HG03354 (cell line): ENCODE data around the gene KIAA0753.

Experiments
- ATAC-seq: cut with Tn5 transposase; IDR thresholded peaks from one replicate; pipeline ENCODE4 v1.9.1; 2021; ENCODE audit warnings: mild to moderate bottlenecking; ENCODE audit not compliant: unreplicated experiment, poor library complexity, severe bottlenecking

Gene KIAA0753

GRCh38 chr17:6648181-6648580 lies 7.7 kb upstream of the KIAA0753 start:
- no peak for ATAC-seq

DNA sequence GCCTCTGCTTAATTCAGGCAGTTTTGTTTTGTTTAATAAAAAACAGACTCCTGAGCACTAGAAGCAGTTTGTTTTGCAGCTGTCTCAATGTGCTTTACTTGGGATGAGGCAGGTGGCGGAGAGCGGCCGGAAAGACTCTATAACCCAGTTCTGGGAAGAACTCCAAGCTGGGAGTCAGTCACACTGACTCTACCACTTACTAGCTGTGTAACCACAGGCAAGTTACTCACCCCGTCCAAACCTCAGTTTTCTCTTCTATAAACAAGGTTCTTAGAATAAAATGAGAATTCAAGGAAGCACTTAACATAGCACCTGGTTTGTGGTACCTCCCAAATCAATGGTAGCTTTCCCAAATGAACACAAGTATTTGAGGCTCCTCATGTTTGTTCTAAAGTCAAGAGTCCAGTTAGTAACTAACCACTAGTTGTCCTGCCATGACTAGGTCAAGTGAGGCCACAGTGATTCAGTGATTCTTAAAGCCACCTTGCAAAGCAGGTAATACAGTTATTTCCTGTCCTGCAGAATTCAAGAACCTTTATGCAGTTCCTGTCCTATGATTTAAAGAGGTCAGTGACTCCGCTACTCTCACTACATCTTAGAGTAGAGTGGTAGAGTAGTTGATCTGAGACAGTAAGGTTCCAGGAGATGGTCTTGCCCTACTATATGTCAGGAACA lies 3.1 kb upstream of the KIAA0753 start:
- ATAC-seq: no peak

GRCh38 chr17:6642592-6642991 lies 2.1 kb upstream of the KIAA0753 start:
- no peak for ATAC-seq

GRCh38 chr17:6641247-6641863 lies 844 bp upstream of the KIAA0753 start:
- ATAC-seq: peak; percentile 24

DNA sequence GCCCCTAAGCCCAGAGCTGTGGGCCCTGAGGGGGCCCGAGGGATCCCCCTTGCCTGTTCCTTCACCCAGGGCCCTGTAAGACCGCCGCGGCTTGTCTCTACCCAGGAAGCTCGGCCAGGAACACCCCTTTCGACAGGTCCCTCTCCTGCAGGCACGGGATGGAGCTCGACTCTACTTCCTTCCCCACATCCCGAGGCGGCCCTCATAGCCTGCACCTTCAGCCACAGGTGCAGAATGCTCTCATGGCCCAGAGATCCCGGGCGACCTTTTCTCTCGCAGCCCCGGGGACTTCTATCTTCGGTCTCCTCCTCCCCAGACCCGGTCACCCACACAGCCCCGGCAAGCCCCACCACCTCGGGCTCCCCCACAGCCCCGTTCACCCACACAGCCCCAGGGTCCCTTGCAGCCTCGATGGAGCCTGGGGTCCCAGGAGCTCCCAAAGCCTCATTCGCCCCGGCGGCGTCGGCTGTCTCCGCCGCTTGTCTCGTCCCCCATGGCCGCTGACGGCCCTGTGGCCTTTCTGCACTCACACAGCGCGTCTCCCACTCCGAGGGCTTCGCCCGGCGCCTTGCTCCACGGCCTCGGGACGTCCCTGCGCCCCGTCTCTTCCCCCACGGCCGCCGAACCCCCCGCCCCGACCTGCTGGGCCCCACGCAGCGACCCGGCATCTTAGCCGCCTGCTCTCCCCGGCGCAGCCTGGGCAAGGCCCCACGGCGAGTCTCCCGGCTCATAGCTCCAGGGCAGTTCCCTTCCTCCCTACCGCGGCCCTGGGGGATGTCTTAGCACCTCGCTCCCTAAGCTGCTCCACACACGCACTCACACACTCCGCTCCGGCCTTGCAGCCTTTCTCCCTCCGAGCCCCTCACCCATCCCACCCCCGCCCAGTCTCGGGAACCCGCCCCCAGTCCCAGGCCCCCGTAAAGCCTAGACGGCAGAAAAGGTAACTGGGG lies 650 bp downstream of the KIAA0753 start:
- peak; percentile 29 for ATAC-seq

DNA sequence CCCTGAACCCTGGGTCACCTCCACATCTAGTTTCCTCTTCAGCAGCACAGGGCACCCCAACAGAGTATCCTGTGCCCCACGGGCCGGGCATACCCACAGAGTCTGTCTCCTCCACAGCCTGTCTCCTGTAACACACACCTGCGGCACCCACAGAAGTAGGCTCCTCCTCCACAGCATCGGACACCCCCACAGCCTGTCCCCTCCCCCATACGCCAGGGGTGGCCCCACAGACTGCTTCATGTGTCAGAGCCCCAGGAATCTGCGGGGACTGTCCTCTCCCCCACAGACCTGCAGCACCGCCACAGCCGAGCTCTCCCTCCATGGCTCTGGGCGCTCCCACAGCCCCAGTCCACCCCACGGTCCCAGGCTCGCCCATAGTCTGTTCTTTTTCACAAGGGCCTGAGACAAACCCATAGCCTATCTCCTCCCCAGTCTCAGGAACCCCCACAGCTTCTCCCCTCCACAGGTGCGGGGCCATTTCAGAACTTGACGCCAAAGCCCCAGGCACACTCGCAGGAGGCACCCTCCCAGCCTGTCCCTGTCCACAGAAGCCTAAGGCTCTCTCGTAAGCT lies 1.4 kb downstream of the KIAA0753 start:
- ATAC-seq: no peak

DNA sequence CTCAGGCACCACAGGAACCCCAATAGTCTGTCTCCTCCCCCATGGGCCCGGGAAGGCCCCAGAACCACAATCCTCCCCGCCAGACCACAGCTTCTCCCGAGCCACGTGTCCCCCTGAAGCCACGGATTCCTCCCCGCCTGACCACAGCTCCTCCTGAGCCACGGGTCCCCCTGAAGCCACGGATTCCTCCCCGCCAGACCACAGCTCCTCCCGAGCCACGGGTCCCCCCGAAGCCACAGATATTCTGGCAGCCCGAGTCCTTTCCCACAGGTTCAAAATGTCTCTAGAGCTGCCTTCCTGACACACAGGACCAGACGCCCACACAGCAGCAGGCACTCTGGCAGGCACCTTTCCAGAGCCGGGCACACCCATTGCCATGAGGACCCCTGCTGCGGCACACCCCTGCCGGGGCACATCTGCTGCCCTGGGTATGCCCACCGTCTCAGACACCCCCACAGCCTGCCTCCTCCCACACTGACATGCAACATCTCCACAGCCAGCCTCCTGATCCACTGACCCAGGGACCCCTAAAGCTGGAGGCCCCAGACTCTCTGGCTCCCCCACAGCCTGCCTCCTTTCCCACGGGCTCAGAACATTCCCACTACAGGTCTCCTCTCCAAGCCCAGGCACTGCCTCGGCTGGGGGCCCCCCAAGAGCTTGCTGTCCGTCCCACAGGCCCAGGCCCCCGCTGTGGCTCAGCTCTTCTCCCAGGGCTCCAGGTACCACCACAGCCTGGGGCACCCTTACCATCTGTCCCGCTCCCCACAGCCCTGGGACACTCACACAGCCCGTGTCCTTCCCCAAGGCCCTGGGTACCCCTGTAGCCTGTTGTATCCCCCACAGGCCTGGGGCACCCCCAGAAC lies 2.2 kb downstream of the KIAA0753 start:
- no peak for ATAC-seq

DNA sequence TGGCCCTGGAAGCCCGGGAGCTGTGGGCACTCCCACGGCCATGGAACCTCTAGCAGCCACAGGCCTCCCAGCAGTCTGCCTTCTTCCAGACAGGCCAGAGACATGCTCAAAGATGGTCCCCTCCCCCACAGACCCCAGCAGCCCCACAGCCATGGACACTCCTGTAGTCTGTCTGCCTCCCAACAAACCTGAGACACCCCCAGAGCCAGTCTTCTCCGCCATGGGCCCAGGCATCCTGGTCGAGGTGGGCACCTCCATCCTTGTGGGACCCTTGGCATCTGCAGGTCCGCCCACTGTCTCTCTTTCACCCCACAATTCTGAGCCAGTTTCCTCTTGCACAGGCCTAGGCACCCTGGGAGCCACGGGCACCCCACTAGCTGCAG lies 3.1 kb downstream of the KIAA0753 start:
- no peak for ATAC-seq

GRCh38 chr17:6636616-6637457 lies 3.7 kb downstream of the KIAA0753 start:
- ATAC-seq: no peak

DNA sequence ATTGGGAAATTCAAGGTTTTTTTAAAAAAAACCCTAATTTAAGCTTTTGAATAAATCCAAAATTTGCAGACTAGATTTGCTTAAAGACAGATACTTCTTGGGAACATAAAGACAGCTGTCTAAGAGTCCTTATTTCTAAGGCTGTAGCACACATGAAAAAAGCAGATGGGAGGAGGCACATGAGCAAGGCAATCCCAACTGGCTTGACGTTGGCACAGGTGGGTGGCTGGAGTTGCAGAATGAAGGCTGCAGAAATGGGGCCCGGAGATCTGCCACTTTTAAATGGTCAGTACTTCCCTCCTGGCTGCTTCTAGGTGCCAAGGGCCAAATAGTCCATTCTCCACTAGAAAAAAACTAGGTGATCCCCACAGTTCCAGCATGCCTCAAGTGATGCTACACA lies 4.4 kb downstream of the KIAA0753 start:
- no peak for ATAC-seq

DNA sequence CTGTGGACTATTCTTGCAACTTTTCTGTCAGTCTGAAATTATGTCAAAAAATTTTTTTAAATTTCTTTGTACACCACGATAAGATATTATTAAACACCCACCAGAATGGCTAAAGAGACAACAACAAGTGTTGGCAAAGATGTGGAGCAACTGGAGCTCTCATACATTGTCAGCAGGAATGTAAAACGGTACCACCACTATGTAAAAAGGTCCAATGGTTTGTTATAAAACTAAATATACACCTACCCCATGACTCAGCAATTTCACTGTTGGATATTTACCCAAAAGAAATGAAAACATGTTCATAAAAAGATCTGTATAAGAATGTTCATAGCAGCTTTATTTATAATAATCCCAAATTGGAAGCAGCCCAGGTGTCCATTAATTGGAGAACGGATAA lies 7.2 kb downstream of the KIAA0753 start:
- no peak for ATAC-seq

DNA sequence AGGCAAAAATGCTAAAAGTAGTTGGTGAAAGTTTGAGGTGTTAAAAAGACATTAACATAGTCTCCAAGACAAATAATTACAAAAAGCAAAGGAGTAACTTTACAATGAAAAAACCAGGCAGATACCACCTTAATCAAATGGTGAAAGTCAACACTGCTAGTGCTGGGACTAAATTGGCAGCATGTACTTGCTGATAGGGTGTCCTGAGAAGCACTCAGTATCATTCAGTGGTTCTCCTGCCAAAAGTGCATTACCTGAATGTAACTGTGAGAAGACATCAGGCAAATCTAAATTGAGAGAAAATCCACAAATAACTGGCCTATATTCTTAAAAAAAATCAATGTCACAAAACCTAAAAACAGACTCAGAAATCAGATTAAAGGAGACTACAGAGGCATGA lies 8.0 kb downstream of the KIAA0753 start:
- ATAC-seq: no peak

GRCh38 chr17:6630390-6630789 lies 10.1 kb downstream of the KIAA0753 start:
- no peak for ATAC-seq

GRCh38 chr17:6627019-6627418 lies 13.5 kb downstream of the KIAA0753 start:
- no peak for ATAC-seq

DNA sequence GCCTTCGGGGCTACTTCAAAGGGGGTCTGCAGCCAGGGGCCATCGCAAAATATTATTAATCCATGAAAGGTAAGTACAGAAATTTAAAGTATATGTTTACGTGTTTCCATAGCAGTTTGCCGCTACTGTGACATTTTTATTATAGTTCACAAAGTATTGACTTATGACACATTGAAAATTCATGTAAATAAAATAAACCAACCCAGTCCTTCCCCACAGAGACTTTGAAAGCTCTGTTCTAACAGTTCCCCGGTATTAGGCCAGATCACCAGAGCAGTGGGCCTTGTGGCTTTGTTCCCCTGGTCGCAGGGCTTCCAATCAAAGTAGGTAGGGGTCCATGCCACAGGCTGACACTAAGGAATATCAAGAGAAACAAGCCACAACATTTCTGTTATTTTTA lies 13.9 kb downstream of the KIAA0753 start:
- ATAC-seq: no peak

DNA sequence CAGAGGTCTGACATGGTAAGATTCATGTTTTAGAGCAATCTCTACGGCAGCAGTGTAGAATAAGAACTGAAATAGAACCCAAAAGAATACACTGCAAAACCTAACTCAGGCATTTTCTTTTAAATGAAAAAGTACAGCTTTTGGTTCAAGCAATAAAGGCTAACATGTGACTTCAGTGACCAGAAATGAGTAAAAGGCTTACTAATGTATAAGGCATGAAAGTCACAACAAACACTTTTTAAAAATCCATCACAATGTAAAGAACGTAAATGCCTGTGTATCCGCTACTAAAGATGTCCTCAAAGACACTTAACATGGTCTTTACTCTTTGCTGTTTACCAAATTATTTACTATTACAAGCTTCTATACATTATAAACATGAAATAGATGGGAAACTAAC lies 16.6 kb downstream of the KIAA0753 start:
- no peak for ATAC-seq

DNA sequence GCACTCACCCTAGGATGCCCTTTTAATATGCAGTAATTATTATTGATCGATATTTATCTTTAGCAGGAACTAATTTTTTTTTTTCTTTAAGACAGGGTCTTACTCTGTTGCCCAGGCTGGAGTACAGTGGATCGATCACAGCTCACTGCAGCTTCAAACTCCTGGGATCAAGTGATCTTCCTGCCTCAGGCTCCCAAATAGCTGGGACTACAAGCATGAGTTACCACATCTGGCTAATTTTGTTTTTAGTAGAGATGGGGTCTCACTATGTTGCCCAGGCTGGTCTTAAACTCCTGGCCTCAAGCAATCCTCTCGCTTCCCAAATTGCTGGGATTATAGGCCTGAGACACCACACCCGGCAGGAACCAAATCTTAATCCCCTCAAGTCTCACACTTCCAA lies 29.3 kb downstream of the KIAA0753 start:
- no peak for ATAC-seq

DNA sequence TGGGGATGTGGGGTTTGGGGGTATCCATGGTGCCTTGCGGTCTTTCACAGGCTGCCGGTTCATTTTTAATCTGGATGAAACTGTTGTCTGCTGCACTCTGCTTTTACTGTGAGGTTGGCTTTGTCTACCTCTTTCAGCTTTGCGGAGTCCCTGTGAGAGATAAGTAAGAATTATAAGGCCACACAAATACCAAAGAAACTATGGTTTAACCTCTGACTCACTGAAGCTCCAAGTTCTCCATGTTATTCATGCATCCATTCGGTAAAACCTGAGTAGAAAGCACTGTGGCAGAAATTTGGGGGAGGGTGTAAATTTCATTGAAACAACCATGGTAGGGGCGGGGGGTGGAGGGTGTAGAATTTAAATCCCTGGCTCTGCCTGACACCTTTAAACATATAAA lies 30.5 kb downstream of the KIAA0753 start:
- ATAC-seq: no peak

DNA sequence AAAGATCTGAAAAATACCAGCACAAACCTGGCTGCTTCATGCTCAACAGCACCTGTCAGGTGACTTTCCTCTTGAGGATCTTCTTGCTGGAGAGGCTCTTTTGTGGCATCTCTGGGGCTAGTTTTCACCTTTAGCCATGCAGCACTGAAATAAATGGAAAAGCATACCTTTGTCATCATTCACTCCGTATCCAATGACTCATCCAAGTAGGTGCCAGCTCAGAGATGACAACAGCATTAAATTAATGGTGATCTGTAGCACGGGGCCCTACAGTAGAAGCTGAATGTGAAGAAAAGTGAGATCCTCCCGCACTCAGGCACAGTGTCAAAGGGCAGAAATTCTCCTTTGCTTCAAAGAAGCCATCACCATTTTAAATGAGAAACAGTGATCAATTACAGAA lies 32.2 kb downstream of the KIAA0753 start:
- ATAC-seq: no peak
